GM19240 (cell line): ENCODE data around the gene IFNA13.

Experiments used
- DNase-seq: peaks from one replicate; pipeline ENCODE4 v3.0.0; 2011; ENCODE audit warnings: low spot score; ENCODE audit not compliant: insufficient read length

Gene IFNA13

DNA sequence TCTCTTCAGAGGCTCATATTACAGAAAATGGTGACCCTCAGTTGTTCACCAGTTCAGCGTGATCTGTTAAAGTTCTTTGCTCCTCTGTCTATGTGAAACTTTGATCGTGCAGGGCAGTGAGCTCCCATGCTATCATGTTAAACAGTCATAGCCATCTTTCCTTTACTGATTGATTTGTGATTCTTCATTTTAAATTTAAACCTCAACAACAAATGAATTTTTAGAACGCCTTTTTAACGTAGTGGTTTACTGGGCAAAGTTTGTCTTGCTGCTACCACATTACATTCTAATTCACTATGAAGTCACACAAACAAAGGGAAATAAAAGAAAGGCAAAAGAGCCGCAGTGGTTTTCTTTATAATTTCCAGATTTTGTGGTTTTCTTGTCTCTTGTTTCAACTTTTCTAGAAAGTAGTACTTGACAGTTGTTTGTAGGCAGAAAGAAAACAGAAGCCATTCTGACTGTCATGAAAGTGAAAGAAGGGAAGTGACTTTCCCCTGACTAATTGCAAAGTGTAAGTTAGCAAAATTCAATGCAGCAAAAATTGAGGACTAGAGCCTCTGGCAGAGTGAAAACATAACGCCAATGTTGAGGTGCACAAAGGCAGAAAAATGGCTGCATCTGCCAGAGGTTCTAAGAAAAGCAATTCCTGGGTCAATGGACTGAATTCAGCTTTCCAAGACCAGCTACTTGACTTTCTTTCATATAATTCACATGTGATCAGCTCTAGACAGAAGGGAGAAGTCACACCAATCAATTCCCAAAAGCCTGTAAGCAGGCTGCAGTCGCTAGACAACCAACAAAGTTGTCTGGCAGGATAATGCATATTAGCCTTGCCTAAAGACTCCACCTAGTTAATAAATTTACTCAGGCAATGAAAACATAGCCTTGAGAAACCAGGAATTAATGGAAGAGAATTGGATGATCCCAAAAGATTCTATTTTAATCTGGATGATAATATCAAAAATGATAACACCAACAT, 10.1 kb downstream of the IFNA13 start:
- no peak for DNase-seq

DNA sequence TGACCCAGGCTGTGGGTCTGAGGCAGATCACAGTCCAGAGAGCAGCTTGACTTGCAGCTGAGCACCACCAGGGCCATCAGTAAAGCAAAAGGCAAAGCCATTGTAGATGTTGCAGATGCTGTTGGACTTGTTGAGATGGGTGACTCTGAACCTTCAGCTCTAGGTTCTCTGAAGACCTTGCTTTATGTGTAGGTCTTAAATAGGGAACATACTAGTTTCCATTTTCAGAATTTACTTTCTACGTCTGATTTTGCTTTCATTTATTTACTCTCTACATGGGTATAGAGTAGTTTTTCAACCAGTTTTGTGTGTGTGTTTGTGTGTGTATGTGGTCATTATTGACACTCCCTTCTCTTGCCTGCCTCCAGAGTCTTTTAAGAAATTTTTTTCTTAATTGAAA, 17.1 kb downstream of the IFNA13 start, which contains the start of gene IFNA6:
IFNA6 (minus strand) TSS at position 101 of the 400 bp plus-strand sequence; CDS start at position 101, 0 bp downstream.
- DNase-seq = no peak

DNA sequence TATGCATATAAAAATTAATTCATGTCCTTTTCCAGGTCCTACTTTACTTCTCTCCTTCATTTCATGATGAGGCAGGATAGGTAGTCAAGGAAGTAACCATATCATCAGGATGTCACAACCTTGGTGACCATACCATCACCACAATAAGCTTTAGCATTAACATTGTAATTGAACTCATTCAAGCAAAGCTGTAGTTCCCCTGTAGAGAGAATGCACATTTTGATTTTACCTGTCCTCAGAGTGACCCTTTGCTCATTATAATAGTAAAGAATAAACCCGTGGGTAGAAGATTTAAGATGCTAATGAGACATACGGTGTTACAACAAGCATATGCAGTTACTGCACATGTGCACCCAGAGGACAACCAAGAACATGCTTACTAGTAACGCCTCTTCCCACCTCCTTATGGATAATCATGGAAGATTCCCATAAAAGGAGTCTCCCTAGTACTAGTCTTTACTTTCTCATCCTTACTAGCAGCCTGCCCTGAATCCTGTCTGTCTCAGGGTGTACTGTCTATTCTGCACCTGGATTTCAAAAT, 19.4 kb downstream of the IFNA13 start:
- no peak for DNase-seq

DNA sequence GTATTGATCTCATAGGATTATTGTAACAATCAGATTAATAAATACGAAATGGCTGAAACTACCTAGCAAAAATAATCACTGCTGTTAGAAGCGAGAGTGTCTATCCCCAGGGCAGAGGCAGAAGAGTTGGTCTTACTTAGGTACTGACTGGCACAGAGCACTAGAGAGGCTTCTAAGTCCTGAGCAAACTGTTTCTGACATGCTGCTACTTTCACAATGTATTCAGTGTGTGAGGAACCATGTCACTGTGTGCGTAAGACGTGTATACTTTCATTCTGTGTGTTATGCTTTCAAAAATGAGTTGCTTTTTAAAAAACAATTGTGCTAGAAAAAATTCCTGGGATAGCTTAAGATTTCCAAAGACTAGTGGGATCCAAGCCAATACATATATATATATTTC, 27.1 kb downstream of the IFNA13 start:
- no peak for DNase-seq

DNA sequence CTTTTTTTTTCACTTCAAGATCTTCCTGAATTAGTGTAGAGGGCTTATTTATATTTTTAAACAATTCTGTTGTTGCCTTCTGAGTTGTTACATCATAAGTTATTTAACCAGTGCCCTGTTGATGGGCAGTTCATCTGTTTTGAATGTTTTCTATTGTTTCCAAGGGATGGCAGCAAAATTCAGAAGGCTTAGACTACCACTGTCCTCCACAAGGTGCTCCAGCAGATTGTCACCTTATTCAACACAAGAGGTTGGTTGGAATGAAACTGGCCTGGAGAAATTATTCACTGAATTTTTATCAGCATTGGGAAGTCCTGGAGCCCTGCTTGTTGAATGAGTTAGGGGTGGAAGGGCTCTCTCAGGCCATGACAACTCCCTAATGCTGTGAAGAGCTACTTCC, 31.4 kb downstream of the IFNA13 start:
- no peak for DNase-seq

DNA sequence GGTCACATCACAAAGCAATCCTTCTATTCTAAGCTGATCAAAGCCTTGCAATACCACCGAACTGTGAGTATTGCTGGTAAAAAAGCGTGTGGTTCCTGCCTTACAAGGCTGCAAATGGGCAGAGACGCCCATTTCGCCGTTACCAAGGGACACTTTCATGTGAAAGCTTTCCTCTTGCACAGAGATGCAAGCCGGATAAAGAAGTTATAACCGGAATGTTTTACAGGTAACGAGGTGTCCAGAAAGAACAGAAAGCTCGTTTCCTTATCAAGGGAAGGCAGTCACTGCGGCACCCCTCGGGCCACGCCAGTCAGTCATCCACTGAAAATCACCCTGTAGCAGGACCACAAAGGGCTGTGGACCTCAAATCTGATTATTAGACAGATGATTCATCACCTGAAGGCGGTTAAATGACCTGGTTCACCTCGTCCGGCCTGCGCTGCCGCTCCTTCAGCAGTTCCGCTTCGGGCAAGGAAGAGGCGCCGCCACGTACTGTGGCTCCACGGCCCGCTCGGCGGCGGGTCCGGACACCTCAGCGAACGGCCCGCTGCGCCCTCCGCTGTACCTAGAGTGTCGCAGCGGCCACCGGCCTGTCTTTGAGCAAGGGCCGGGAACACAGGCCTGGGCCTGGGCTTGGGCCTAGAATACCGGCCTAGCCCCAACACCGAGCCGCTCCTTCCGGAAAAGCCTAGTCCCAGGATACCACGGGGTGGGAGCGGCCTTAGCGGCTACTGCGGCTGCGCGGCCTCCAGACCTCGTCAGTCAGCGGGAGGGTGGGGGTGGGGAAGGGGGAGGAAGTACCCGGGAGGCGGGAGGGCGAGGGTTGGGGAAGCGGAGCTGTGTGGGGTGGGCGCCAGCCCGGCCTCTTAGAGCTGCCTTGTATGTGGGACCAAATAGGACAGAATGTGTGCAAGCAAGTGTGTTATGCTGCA, 32.9 kb downstream of the IFNA13 start, which contains the start of gene KLHL9:
KLHL9 (minus strand) TSS at position 704 of the 932 bp plus-strand sequence; CDS start at position 159, 545 bp downstream.
- peak; percentile 70 for DNase-seq

DNA sequence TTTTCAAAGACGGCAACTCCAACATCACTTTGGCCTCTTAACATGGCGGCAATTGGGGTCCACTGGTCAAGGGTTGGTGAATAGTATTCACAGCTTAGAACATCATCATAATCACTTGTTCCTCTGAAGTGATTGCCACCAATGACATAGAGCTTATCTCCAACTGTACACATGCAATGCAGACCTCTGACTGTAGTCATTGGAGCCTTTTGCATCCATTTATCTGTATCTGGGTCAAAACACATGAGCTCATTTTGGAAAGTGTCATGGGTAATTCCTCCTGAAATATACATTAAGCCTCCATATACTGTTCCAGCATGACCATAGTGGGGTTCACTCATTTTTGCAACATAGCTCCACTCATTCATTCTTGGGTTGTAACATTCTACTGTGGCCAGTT, 34.6 kb downstream of the IFNA13 start:
- DNase-seq = no peak

DNA sequence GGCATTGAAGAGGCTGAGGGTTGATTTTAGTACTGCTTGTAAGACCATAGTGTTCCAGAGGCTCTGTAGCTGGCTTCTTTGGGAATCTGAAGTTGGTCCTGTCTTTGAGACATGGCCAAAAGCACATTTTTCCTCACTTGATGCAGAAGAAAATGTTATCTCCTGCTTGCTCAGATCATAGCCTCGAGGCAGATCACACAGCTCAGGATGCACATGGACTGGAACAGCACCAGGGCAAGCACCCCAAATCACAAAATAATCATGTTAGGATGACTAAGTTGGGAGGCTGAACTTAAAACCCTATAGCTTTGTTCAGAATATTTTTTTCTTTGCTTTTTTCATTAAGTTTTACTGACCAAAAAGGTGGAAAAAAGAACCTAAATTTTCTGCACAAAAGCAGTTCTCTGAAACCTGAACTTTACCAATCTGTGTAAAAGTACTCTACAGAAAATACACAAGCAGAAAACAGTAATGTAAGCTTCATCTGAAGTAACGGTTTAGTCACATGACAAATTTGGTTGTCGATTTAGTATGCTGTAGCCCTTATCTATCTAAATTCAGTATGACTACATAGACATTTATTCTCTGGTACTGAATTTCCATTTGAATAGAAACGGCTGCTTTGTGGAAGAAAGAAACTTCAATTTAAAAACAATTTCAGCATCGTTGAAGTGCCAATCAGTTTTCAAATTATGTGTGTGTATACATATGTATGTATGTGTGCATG, 36.0 kb downstream of the IFNA13 start:
- no peak for DNase-seq

DNA sequence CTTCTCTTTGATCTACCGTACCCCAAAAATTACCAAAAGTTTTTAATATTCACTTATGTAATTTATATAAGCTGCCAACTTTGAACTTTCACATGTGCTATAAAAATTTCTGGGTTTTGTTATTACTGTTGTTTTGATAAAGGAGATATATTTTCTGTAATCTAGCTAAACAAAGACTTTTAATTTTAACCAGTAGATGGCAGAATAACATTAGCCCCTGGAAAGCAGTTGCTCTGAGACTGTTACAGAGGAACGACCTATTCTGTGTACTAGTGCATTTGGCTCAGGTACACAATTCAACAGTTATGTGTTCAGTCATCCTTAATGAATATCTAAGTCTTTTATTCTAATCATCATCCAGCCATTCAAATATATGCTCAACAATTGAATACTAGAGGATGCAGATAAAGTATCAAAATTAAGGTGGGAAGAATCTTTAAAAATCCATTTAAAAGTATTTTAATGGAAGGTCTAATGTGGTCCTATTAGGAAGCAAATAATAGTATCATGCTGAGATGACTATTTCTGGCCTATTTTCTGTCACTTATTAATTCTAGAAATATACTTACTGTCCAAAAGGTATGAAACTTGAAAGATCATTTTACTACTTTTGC, 41.2 kb downstream of the IFNA13 start:
- DNase-seq = peak; percentile 8

DNA sequence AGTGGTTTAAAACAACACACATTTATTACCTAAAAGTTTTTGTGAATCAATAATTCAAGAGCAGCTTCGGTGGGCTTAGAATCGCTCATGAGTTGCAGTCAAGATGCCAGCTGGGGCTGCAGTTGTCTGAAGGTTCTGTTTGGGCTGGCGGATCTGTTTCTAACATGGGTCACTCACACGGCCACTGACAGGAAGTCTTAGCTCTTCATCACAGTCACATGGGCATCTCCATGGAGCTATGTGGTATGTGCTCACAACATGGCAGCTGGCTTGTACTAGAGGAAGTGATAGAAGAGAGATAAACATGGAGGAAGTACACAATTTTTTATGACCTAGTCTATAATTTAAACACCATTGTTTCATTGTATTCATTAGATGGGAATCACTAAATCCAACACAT, 43.8 kb downstream of the IFNA13 start:
- no peak for DNase-seq

DNA sequence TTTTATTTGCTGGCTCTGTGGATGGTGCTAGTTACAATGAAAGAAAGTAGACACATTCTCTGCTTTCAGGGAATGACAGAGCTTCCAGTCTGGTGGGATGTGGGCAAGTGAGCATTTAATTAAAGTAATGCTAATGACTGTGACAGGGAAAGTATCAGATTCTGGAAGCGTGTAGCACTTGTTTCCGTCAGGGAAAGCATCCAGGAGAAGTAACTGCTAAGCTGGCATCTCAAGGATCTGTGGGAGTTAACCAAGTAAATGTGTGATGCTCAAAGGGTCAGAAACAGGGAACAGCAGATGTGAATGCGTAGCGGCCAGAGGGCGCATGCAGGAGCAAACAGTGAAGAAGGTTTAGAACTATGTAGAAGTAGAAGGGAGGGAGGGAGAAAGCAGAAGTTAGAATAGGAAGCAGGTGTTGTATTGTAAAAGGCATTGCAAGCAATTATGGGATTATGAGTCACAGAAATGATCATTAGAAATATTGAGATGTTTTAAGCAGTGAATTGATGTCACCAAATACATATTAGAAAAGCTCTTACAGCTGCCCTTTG, 44.9 kb downstream of the IFNA13 start:
- no peak for DNase-seq

DNA sequence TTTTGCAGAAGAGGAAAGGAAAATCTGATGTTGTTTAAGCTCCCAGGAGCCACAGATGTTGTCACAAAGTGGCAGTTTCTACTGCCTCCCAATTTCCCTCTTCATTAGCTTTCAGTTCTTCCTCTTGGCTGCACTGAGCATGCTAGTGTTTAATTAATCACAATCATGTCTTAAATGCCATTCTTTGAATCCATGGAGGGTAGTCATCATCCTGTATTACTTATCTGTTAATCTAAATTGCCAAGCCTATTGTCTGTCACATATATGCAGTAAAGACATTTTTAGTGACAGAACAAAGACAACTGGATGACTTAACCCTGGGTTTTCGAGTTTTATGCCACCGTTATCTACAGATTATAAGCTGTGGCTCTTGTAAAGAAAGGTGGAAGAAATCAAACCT, 47.4 kb downstream of the IFNA13 start:
- DNase-seq = no peak

DNA sequence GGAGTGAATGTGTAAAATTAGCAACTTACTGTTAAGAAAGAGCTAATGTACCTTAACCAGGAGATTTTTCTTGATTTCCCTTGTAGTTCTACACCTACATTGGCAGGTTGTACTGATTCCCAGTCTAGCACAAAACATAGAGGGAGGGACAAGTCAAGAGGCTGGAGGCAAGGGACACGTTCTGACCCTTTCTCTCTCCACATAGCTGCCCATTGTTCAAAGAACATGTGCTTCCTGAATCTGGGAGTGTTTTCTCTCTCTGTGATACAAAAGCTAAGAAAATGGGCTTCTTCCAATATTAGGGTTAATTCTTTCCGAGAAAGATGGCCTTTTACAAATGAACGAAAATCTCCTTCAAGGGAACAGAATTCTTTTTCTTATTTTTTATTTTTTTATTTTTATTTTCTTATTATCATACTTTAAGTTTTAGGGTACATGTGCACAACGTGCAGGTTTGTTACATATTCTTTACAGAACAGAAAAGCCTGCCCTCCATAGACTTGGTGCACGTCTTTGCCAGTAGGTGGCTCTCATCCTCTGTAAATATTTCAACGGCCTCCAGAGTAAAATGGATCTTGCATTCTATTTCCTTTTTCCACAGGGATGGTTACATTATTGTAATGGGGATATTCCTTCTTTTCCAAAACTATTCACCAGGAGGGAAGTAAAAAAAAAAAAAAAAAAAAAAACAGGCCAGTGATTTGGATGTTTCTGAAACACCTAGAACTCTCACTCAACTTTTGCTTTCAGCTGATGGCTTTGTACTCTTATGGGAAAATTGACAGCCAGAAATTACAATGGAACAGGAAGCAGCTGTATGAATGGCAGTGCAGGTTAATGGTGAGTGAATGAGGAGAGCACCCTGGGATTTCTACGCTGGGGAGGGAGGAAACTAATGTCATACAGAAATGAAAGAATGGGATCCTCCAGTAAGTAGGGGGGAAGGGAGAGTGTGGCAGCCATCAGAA, 49.6 kb downstream of the IFNA13 start:
- DNase-seq = no peak
